ENCODE results near the gene PURA.

PURA gene

DNA sequence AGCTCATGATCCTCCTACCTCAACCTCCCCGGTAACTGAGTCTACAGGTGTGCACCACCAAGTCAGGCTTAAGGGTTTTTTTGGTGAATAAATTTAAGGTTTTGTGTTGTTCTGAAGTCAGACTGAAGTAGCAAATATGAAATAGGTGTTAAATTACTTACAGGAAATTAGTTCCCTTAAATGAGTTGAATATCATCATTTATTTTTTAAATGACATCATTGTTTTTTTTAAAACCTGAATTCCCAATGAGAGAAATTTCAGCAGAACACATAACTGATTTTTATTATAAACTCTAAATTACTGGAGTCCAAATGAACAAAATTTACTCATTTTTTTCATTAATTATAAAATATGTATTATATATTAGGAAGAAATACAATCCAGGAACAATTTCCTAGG, 37.8 kb upstream of the PURA start:
- Histone ChIP-seq H3K4me1 (ENCODE audit: control insufficient read depth, insufficient read depth, low read length) (no peaks in the 10 kb centered on the region), H3K4me3 (ENCODE audit: low read depth, low read length) (no peak overlapping the region), H3K9me3 (ENCODE audit: control insufficient read depth, insufficient read depth, low read depth, low read length) (no peaks in the 10 kb centered on the region), H3K27ac (ENCODE audit: extremely low read depth, low read depth, low read length) (no peak overlapping the region), H3K36me3 (ENCODE audit: control insufficient read depth in 2 of 2, insufficient read depth in 1 of 2, low read length in 2 of 2) (no peaks in the 10 kb centered on the region)
- CTCF ChIA-PET = interaction anchor here (0.6 to 5.7 kb wide), 8 partner anchors 29 to 151 kb away, joined by 3 to 109 read pairs (median 3); no protein-coding TSS in a partner anchor
- TF ChIP-seq ZNF623 (tag by site-specific recombination; IDR thresholded peaks at IDR 0.05) (no peak), ZNF391 (tag by site-specific recombination; IDR thresholded peaks at IDR 0.05; ENCODE audit: borderline replicate concordance, low read depth) (no peak), ATF2 (tag by site-specific recombination; IDR thresholded peaks at IDR 0.05; ENCODE audit: low read depth) (peak; percentile 83), ZNF473 (tag by site-specific recombination; IDR thresholded peaks at IDR 0.05) (no peak), ZNF157 (tag by site-specific recombination; IDR thresholded peaks at IDR 0.05) (no peak), ZNF585B (tag by site-specific recombination; IDR thresholded peaks at IDR 0.05) (no peak), OSR2 (tag by site-specific recombination; IDR thresholded peaks at IDR 0.05) (no peak)
- POLR2A ChIA-PET = no interaction called here

GRCh38 chr5:140076788-140077187, 37.1 kb upstream of the PURA start:
- Histone ChIP-seq H3K4me3 (ENCODE audit: low read depth, low read length) (no peak overlapping the region), H3K27ac (ENCODE audit: extremely low read depth, low read depth, low read length) (no peak overlapping the region), H3K4me1 (ENCODE audit: control insufficient read depth, insufficient read depth, low read length) (no peaks in the 10 kb centered on the region), H3K9me3 (ENCODE audit: control insufficient read depth, insufficient read depth, low read depth, low read length) (no peaks in the 10 kb centered on the region), H3K36me3 (ENCODE audit: control insufficient read depth in 2 of 2, insufficient read depth in 1 of 2, low read length in 2 of 2) (no peaks in the 10 kb centered on the region)
- TF ChIP-seq ZSCAN23 (tag by site-specific recombination; IDR thresholded peaks at IDR 0.05) (no peak), ZNF76 (tag by site-specific recombination; IDR thresholded peaks at IDR 0.05; ENCODE audit: borderline replicate concordance, low read depth) (no peak), ZBTB48 (tag by site-specific recombination; IDR thresholded peaks at IDR 0.05) (no peak), REST (tag by site-specific recombination; IDR thresholded peaks at IDR 0.05) (peak; percentile 79), ZBTB17 (tag by site-specific recombination; IDR thresholded peaks at IDR 0.05) (no peak)
- TF ChIP-seq, protein P1, sequence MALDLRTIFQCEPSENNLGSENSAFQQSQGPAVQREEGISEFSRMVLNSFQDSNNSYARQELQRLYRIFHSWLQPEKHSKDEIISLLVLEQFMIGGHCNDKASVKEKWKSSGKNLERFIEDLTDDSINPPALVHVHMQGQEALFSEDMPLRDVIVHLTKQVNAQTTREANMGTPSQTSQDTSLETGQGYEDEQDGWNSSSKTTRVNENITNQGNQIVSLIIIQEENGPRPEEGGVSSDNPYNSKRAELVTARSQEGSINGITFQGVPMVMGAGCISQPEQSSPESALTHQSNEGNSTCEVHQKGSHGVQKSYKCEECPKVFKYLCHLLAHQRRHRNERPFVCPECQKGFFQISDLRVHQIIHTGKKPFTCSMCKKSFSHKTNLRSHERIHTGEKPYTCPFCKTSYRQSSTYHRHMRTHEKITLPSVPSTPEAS (tag by site-specific recombination; IDR thresholded peaks at IDR 0.05) = no peak
- ChIA-PET POLR2A (no interaction called here), CTCF (interaction anchor here (0.6 to 5.7 kb wide), 8 partner anchors 29 to 872 kb away, joined by 3 to 109 read pairs (median 3); no protein-coding TSS in a partner anchor)

DNA sequence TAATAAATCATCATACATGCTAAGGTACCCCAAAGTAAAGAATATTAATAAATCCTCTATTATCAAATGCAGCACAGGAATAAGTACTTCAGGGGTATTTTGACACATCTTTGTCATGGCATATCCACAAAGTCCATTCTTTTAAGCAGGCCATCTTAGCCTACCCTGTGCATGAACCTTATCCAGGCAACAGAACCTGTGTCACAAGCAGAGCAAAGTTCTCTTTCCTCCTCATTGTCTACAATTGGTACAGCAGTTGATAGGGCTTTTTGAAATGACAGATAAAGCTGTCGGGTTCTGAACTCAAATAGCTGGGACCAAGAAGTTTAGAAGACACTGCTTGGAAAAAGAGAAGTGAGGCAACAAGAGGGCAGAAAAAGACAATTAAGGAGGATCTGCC, 30.8 kb upstream of the PURA start:
- no peak for TF ChIP-seq WT1 (tag by site-specific recombination; IDR thresholded peaks at IDR 0.05)
- no peak for TF ChIP-seq ZNF274 (IDR thresholded peaks at IDR 0.05; ENCODE audit: low read length)
- no peak for TF ChIP-seq ZNF274 (tag by site-specific recombination; IDR thresholded peaks at IDR 0.05; ENCODE audit: borderline replicate concordance)
- TF ChIP-seq ZSCAN30 (tag by site-specific recombination; IDR thresholded peaks at IDR 0.05) = no peak
- no peak for TF ChIP-seq ZNF549 (tag by site-specific recombination; IDR thresholded peaks at IDR 0.05)
- no peak for TF ChIP-seq ZNF350 (tag by site-specific recombination; IDR thresholded peaks at IDR 0.05)
- TF ChIP-seq ZNF302 (tag by site-specific recombination; IDR thresholded peaks at IDR 0.05; ENCODE audit: low read depth) = no peak
- Histone ChIP-seq H3K4me3 (ENCODE audit: low read depth, low read length) (no peak overlapping the region), H3K9me3 (ENCODE audit: control insufficient read depth, insufficient read depth, low read depth, low read length) (no peaks in the 10 kb centered on the region), H3K4me1 (ENCODE audit: control insufficient read depth, insufficient read depth, low read length) (no peaks in the 10 kb centered on the region), H3K36me3 (ENCODE audit: control insufficient read depth in 2 of 2, insufficient read depth in 1 of 2, low read length in 2 of 2) (no peaks in the 10 kb centered on the region), H3K27ac (ENCODE audit: extremely low read depth, low read depth, low read length) (no peak overlapping the region)
- CTCF ChIA-PET = interaction anchor here (1.3 to 1.5 kb wide), 2 partner anchors 9 to 75 kb away, joined by 4 to 5 read pairs; no protein-coding TSS in a partner anchor
- POLR2A ChIA-PET = no interaction called here
